Cardiac muscle cell (in vitro differentiated cells and primary cell): Measurements from ENCODE around the gene ITFG1. TPM values are rescaled to one million over a fixed set of nuclear protein-coding genes. Genes with fewer than 3 reads are reported as not detected.
"Not testable (repeated sequence)": the region's sequence is repeated elsewhere in the genome, so short reads cannot be mapped to it uniquely, and the experiment has no call there.

ENCODE experiments used
- DNase-seq, 2 donors: peaks; one replicate each; pipeline versions ENCODE4 v3.0.0 to v3.0.0-alpha.2; 2010 to 2017; ENCODE audit warnings: low read depth in 1 of 2, low spot score in 1 of 2
- H3K27ac ChIP-seq: fragments of 200-600 bp; sonication (generic); 2 replicates; pipeline ENCODE4 v1.5.1; 2016
- H3K27me3 ChIP-seq: fragments of 200-600 bp; sonication (generic); 2 replicates; pipeline ENCODE4 v1.6.0; 2016; ENCODE audit warnings: control low read depth
- H3K36me3 ChIP-seq: fragments of 200-600 bp; sonication (generic); 2 replicates; pipeline ENCODE4 v1.5.1; 2016; ENCODE audit warnings: control low read depth
- H3K4me1 ChIP-seq: fragments of 200-600 bp; sonication (generic); 2 replicates; pipeline ENCODE4 v1.8.1; 2017; ENCODE audit warnings: low read depth, mild to moderate bottlenecking, mixed run types
- H3K4me3 ChIP-seq: fragments of 200-600 bp; sonication (generic); 2 replicates; pipeline ENCODE4 v1.5.1; 2016; ENCODE audit warnings: mild to moderate bottlenecking
- H3K9me3 ChIP-seq: fragments of 200-600 bp; sonication (generic); 2 replicates; pipeline ENCODE4 v1.5.1; 2017; ENCODE audit warnings: low read depth, mild to moderate bottlenecking, control low read depth
- polyA plus RNA-seq: library from polyadenylated mRNA; unstranded; fragments of >200 nt; fragmentation: Nextera tagmentation; extraction: Ambion mirVana; gene quantifications from 2 replicates; pipeline ENCODE4 v1.2.1, GENCODE V29; 2016
- total RNA-seq: library from RNA; depleted of rRNA; stranded (reverse); fragments of >200 nt; gene quantifications from 2 replicates; pipeline ENCODE4 v1.2.3, GENCODE V29; 2016
- TF ChIP-seq, protein P1 (sequence below): IDR thresholded peaks from 2 replicates; pipeline ENCODE4 v1.5.1; 2012; ENCODE audit warnings: low read depth, mild to moderate bottlenecking, low read length

The ITFG1 gene
- total and polyA plus RNA-seq, 2 experiments from 2014 or later, result 44.5 to 118 TPM

DNA sequence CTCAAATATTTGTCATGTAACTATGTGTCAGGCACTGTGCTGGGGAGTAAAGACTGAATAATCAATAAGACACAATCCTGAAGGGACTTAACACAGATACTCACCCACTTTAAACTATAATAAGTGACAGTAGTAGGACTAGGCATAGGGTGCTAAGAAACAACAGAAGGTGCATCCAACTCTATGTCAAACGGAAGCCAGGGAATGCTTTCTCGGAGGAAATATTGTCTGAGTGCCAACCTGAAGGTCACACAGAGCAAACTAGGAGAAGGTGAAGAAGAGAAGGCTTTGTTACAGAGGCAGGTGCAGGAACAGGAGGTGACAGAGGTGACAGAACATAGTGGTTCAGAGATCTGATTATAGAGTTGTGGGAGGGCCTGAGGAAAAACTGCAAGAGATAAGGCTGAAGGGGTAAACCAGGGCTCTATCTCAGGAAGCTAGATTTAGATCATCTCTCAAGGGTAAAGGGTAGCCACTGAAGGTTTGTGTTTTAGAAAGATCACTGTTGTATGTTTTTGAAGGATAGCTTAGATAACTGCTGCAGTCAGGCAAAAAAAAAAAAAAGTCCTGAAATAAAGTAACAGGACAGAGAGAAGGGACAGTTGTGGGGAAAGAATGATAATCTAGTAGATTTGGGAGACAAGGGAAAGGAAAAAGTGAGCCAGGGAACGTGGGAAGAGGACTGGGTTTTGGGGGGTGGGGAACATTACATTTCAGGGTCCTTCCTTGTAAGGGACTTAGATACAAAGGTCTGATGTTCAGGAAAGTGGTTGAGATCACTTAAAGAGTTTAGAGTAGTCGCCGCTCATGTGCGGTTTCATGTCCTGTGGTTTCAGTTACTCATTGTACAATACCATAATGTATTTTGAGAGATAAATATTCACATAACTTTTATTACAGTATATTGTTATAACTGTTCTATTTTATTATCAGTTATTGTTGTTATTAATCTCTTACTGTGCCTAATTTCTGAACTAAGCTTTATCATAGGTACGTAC is 231.5 kb downstream of the ITFG1 start:
- Histone ChIP-seq H3K27me3 (no peaks in the 10 kb centered on the region), H3K4me1 (peaks cover 17% of the 10 kb centered on the region), H3K27ac (peak overlapping the region; percentile 65), H3K36me3 (no peaks in the 10 kb centered on the region), H3K9me3 (no peaks in the 10 kb centered on the region), H3K4me3 (no peak overlapping the region)
- DNase-seq, result no peak
- TF ChIP-seq, protein P1, sequence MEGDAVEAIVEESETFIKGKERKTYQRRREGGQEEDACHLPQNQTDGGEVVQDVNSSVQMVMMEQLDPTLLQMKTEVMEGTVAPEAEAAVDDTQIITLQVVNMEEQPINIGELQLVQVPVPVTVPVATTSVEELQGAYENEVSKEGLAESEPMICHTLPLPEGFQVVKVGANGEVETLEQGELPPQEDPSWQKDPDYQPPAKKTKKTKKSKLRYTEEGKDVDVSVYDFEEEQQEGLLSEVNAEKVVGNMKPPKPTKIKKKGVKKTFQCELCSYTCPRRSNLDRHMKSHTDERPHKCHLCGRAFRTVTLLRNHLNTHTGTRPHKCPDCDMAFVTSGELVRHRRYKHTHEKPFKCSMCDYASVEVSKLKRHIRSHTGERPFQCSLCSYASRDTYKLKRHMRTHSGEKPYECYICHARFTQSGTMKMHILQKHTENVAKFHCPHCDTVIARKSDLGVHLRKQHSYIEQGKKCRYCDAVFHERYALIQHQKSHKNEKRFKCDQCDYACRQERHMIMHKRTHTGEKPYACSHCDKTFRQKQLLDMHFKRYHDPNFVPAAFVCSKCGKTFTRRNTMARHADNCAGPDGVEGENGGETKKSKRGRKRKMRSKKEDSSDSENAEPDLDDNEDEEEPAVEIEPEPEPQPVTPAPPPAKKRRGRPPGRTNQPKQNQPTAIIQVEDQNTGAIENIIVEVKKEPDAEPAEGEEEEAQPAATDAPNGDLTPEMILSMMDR, result no peak

DNA sequence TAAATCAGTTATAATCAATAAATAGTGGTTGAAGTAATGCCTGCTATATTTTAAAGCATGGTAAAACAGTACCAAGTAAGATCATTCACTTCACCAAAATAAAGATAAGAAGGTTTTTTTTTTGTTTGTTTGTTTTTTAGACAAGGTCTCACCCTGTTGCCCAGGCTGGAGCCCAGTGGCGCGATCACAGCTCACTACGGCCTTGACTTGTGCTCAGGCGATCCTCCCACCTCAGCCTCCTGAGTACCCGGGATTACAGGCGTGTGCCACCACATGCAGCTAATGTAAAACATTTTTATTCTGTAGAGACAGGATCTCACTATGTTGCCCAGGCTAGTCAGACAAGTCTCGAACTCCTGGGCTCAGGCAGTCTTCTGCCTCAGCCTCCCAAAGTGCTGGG is 232.6 kb downstream of the ITFG1 start:
- H3K9me3 ChIP-seq, result no peaks in the 10 kb centered on the region
- TF ChIP-seq, protein P1, result no peak
- no peaks in the 10 kb centered on the region for H3K36me3 ChIP-seq
- peaks cover 10% of the 10 kb centered on the region for H3K4me1 ChIP-seq
- no peak for DNase-seq
- H3K27me3 ChIP-seq, result no peaks in the 10 kb centered on the region
- no peak overlapping the region for H3K27ac ChIP-seq
- H3K4me3 ChIP-seq, result no peak overlapping the region

DNA sequence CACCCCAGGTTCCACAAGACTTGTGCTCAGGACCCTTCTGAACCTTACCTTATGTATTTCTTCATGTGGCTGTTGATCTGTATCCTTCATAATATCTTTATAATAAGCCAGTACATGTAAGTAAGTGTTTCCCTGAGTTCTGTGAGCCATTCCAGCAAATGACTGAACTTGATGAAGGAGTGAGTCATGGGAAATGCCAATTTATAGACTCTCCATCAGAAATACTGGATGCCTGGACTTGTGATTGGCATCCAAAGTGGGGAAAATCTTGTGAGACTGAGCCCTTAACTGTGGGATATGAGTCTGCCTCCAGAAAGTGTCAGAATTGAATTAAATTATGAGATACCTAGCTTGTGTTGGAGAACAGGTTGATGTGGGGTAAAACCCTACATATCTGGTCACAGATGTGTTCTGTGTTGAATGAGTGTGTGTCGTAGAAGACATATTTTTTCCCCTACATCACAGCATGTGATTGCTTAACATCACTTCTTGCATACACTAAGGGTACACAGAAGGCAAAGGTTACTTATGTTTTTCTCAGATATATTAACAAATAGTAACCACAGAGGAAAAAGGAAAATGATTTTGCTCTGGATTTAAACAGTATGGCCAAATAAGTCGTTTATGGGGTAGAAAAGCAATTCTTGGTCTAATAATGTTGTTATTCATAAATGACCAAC is 247.0 kb downstream of the ITFG1 start:
- TF ChIP-seq, protein P1, result no peak
- Histone ChIP-seq H3K36me3 (peaks cover 3% of the 10 kb centered on the region), H3K4me1 (no peaks in the 10 kb centered on the region), H3K27ac (no peak overlapping the region), H3K27me3 (no peaks in the 10 kb centered on the region), H3K4me3 (no peak overlapping the region), H3K9me3 (no peaks in the 10 kb centered on the region)
- no peak for DNase-seq

DNA sequence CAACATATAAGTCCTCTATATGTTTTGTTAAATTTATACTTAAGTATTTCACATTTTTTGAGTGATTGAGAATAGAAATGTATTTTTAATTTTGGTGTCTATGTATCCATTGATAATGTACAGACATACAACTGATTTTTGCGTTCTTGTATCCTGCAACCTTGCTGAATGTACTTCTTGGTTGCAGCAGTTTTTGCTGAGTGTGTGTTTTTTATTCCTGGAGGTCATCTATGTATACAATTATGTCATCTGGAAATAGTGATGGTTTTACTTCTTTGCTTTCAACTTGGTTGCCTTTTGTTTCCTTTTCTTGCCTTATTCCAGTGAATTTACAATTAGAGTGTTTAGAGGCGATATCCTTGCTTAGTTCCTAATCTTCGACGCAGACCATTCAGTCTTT is 249.6 kb downstream of the ITFG1 start:
- H3K9me3 ChIP-seq, result no peaks in the 10 kb centered on the region
- H3K27me3 ChIP-seq, result no peaks in the 10 kb centered on the region
- DNase-seq, result no peak
- H3K27ac ChIP-seq, result no peak overlapping the region
- H3K36me3 ChIP-seq, result no peaks in the 10 kb centered on the region
- H3K4me1 ChIP-seq, result no peaks in the 10 kb centered on the region
- TF ChIP-seq, protein P1, result no peak
- no peak overlapping the region for H3K4me3 ChIP-seq

DNA sequence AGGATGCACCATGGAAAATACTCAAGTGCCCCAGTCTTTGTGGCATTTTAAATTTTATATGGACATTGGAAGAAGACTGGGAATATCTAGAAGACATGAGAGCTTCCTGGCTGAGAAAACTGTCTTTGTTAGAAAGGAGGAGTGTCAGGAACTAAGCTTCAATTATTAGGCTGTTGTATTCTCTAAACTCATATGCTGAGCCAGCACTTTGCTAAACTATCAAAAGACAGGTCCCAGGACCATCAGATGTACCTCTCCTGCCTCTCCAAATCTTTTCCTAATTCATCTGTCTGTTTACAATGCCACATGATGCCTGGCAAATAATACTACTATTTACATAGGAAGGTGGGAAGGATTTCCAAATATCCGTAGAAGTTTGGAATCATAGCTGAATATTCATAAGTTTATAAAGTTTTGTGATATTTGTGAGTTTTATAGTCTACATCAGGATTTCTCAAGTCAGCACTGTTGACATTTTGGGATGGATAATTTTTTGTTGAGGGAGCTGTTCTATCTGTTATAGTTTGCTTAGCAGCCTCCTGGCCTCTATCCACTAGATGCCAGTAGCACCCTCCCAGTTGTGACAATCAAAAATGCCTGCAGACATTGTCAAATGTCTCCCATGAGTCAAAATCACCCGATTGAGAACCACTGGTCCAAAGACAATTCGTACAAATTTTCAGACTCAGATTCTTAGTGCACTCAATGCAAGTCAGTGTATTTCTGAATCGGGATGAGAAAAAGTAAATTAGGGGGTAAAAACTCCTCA is 255.9 kb downstream of the ITFG1 start:
- H3K27ac ChIP-seq, result no peak overlapping the region
- DNase-seq, result no peak
- no peak overlapping the region for H3K4me3 ChIP-seq
- TF ChIP-seq, protein P1, result no peak
- H3K9me3 ChIP-seq, result no peaks in the 10 kb centered on the region
- H3K4me1 ChIP-seq, result no peaks in the 10 kb centered on the region
- H3K36me3 ChIP-seq, result no peaks in the 10 kb centered on the region
- H3K27me3 ChIP-seq, result no peaks in the 10 kb centered on the region

DNA sequence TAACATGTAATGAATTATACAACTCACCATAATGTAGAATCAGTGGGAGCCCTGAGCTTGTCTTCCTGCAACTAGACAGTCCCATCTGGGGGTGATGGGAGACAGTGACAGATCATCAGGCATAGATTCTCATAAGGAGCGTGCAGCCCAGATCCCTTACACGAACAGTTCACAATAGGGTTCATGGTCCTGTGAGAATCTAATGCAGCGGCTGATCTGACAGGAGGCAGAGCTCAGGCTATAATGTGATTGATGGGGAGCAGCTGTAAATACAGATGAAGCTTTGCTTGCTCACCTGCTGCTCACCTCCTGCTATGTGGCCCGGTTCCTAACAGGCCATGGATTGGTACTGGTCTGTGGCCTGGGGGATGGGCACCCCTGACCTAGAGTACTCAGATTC is 257.4 kb downstream of the ITFG1 start:
- H3K36me3 ChIP-seq, DNase-seq, H3K9me3 ChIP-seq, H3K27me3 ChIP-seq, H3K4me3 ChIP-seq, H3K4me1 ChIP-seq, H3K27ac ChIP-seq: not testable (repeated sequence)
